Bronchial epithelial cell (primary cell): Measurements from ENCODE around the gene OSBP2. TPM values are rescaled to one million over a fixed set of nuclear protein-coding genes. Genes with fewer than 3 reads are reported as not detected.
A peak's percentile ranks its signal among the peaks of the same experiment; 100 is the strongest.

ENCODE experiments used
- DNase-seq: peaks from one replicate; pipeline ENCODE4 v3.0.0-alpha.2; 2010; ENCODE audit warnings: low read depth
- FAIRE-seq: peaks from 2 replicates; lab custom pipeline; 2011; peaks lifted over from hg19 to GRCh38; lab: Jason Lieb, UNC
- H3K27me3 ChIP-seq: 2 replicates; pipeline ENCODE4 v1.5.1; 2011; ENCODE audit warnings: low read length; ENCODE audit not compliant: control insufficient read depth, insufficient read depth
- H3K36me3 ChIP-seq: 2 replicates; pipeline ENCODE4 v1.5.1; 2011; ENCODE audit warnings: low read length; ENCODE audit not compliant: control insufficient read depth, insufficient read depth
- H3K4me3 ChIP-seq: 2 replicates; pipeline ENCODE4 v1.5.1; 2011; ENCODE audit warnings: mild to moderate bottlenecking, low read depth, low read length, control low read depth
- total RNA-seq: library from RNA; depleted of rRNA; stranded (reverse); fragments of >200 nt; gene quantifications from 2 replicates; pipeline ENCODE4 v1.2.1, GENCODE V29; 2014
- TF ChIP-seq, protein P1 (sequence below): IDR thresholded peaks from 2 replicates; pipeline ENCODE4 v1.5.1; 2011; ENCODE audit warnings: mild to moderate bottlenecking, moderate library complexity, low read length, control low read depth, inconsistent platforms; ENCODE audit not compliant: insufficient read depth, severe bottlenecking

OSBP2 gene
- total RNA-seq, 1 donor from 2014 or later: 23.4 TPM

GRCh38 chr22:30665266-30665665 lies 29.4 kb upstream of the OSBP2 start:
- no peak for FAIRE-seq

GRCh38 chr22:30665786-30666185 lies 28.9 kb upstream of the OSBP2 start:
- TF ChIP-seq, protein P1, sequence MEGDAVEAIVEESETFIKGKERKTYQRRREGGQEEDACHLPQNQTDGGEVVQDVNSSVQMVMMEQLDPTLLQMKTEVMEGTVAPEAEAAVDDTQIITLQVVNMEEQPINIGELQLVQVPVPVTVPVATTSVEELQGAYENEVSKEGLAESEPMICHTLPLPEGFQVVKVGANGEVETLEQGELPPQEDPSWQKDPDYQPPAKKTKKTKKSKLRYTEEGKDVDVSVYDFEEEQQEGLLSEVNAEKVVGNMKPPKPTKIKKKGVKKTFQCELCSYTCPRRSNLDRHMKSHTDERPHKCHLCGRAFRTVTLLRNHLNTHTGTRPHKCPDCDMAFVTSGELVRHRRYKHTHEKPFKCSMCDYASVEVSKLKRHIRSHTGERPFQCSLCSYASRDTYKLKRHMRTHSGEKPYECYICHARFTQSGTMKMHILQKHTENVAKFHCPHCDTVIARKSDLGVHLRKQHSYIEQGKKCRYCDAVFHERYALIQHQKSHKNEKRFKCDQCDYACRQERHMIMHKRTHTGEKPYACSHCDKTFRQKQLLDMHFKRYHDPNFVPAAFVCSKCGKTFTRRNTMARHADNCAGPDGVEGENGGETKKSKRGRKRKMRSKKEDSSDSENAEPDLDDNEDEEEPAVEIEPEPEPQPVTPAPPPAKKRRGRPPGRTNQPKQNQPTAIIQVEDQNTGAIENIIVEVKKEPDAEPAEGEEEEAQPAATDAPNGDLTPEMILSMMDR: no peak
- peak; percentile 30 for DNase-seq
- no peaks in the 10 kb centered on the region for H3K27me3 ChIP-seq
- no peak for FAIRE-seq
- peaks cover 3% of the 10 kb centered on the region for H3K36me3 ChIP-seq
- no peak overlapping the region for H3K4me3 ChIP-seq

More at GRCh38 chr22:30665266-30665665, 29.4 kb upstream of the OSBP2 start:
- TF ChIP-seq, protein P1: no peak
- no peak overlapping the region for H3K4me3 ChIP-seq
- DNase-seq: no peak
- peaks cover 3% of the 10 kb centered on the region for H3K36me3 ChIP-seq
- no peaks in the 10 kb centered on the region for H3K27me3 ChIP-seq

DNA sequence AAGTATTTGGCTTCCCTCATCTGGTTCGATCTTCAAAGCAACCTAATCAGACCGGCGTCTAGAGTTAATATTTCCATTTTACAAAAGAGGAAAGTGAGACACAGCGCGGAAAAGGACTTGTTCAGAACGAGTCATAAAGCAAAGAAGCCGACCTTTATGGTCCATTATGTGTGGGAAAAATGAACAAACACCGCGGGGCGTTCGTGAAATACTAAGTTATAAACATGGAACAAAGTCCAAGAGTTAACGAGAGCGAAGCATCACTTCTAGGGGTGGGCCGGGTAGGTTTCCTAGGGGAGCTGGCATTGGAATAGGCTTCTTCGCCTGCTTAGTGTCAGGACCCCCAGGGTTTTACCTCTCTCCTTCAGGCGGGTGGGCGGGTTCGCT lies 27.6 kb upstream of the OSBP2 start:
- TF ChIP-seq, protein P1: no peak
- FAIRE-seq: no peak
- H3K36me3 ChIP-seq: peaks cover 1% of the 10 kb centered on the region
- H3K27me3 ChIP-seq: no peaks in the 10 kb centered on the region
- no peak for DNase-seq
- peak overlapping the region; percentile 70 for H3K4me3 ChIP-seq

- TF ChIP-seq, protein P1: peak; percentile 47
These were observed 26.9 kb upstream of the OSBP2 start, which contains the start of gene DUSP18 for GRCh38 chr22:30667494-30668385. TSS of gene DUSP18 (minus strand) at chr22:30667875. CDS start at chr22:30664003, 3,872 bp downstream.

DNA sequence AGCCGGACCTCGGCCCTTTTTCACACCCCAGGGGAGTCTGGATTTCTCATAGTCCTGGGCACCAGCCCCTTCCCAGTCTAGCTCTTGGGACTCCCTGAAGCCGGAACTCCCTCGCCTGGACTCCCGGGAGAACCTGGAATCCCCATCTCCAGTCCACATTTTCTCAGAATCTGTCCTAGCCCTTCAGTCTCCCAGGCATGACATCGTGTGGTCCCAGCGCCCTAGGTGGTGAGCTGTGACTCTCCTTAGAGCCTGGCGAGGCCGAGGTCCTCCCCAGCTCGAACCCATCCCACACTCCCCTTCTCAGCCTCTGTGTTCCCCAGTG lies 26.3 kb upstream of the OSBP2 start:
- peaks cover 1% of the 10 kb centered on the region for H3K36me3 ChIP-seq
- no peak for DNase-seq
- peak overlapping the region; percentile 70 for H3K4me3 ChIP-seq
- no peaks in the 10 kb centered on the region for H3K27me3 ChIP-seq
- TF ChIP-seq, protein P1: no peak
- no peak for FAIRE-seq

More at GRCh38 chr22:30667494-30668385, 26.9 kb upstream of the OSBP2 start, which contains the start of gene DUSP18:
- Histone ChIP-seq H3K27me3 (no peaks in the 10 kb centered on the region), H3K4me3 (peak within 1 kb of the TSS; percentile 70), H3K36me3 (peaks cover 1% of the 10 kb centered on the region)
- DNase-seq (peak; percentile 69), FAIRE-seq (no peak)
